ENCODE data around the gene SLC44A1.

DNA sequence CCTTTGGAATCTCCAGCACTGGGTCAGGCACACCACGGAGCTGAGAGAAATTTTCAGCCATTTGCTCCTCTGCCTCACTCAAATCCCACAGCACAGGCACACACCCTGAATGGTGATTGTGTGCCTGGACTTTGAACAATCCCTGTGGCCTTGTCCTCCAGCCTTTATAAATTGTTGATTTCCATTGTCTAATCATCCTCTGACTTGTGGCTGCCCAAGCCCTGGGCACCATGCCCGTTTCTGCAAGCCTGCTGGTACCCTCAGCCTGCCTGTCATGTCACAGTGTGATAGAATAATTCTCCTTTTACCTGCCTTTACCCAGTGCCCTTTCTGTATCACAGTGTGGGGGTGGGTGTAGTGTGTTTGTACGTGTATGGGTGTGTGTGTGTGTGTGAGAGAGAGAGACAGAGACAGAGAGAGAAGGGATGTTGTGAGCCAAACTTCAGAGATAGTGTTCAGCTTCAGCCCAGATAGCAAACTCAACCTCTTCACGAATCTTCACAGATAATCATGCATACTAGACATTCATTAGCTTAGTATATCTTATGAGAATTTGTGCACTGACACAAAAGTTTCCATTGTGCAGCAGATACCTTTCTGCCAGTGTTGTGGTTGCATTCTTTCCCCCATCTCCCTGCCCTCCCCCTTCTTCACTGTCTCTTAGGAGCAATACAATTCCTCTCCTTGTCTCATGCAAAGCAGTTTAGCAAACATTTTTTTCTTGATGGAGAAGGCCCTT lies 27.8 kb upstream of the SLC44A1 start:
- TF ChIP-seq POLR2A (IDR thresholded peaks at IDR 0.05), result no peak
- TF ChIP-seq, protein P1, sequence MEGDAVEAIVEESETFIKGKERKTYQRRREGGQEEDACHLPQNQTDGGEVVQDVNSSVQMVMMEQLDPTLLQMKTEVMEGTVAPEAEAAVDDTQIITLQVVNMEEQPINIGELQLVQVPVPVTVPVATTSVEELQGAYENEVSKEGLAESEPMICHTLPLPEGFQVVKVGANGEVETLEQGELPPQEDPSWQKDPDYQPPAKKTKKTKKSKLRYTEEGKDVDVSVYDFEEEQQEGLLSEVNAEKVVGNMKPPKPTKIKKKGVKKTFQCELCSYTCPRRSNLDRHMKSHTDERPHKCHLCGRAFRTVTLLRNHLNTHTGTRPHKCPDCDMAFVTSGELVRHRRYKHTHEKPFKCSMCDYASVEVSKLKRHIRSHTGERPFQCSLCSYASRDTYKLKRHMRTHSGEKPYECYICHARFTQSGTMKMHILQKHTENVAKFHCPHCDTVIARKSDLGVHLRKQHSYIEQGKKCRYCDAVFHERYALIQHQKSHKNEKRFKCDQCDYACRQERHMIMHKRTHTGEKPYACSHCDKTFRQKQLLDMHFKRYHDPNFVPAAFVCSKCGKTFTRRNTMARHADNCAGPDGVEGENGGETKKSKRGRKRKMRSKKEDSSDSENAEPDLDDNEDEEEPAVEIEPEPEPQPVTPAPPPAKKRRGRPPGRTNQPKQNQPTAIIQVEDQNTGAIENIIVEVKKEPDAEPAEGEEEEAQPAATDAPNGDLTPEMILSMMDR (IDR thresholded peaks at IDR 0.05), result no peak

Measured in Peyer's patch (tissue), 4 donors.